ENCODE data around the gene SLC4A8. TPM values are rescaled to one million over a fixed set of nuclear protein-coding genes. Genes with fewer than 3 reads are reported as not detected.

The SLC4A8 gene
- total RNA-seq, 1 donor from 2014 or later: 5.2 TPM

GRCh38 chr12:51484119-51484518 is 59.5 kb downstream of the SLC4A8 start:
- POLR2A ChIA-PET: no interaction called here
- intact Hi-C loops (cut with micrococcal nuclease): no loop called here
- no peaks in the 10 kb centered on the region for H3K27me3 Mint-ChIP-seq
- DNase-seq: no peak
- TF ChIP-seq CTCF (IDR thresholded peaks at IDR 0.05): no peak
- no peaks in the 10 kb centered on the region for H3K36me3 Mint-ChIP-seq (ENCODE audit: low read depth)
- no peak overlapping the region for H3K27ac Mint-ChIP-seq
- CTCF ChIA-PET: no interaction called here
- no peak overlapping the region for H3K4me3 Mint-ChIP-seq
- no peak for ATAC-seq (ENCODE audit: low read depth)
- H3K4me1 Mint-ChIP-seq: peaks cover 23% of the 10 kb centered on the region
- no peaks in the 10 kb centered on the region for H3K9me3 Mint-ChIP-seq

DNA sequence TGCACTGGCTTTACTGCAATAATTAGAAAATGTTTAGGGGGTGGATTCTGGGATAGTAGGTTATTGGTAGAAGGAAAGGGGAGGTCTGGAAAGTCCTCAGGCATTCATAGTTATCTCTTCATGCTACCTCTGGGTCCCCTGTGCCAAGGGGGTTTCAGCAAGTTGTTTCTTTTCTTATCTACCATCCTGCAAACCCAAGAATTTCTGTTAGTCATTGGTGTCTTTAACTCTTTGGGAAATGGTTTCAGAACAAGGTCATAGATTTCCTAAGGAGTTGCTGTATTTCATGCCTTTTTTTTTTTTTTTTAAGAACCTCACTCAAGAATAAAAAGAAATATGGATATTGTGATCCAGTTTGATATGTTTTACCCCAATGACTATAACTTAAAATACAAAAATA is 63.6 kb downstream of the SLC4A8 start:
- ChIA-PET CTCF (no interaction called here), POLR2A (no interaction called here)
- no peak overlapping the region for H3K4me3 Mint-ChIP-seq
- peaks cover 1% of the 10 kb centered on the region for H3K4me1 Mint-ChIP-seq
- no peaks in the 10 kb centered on the region for H3K9me3 Mint-ChIP-seq
- H3K27ac Mint-ChIP-seq: no peak overlapping the region
- no peaks in the 10 kb centered on the region for H3K27me3 Mint-ChIP-seq
- DNase-seq: no peak
- H3K36me3 Mint-ChIP-seq (ENCODE audit: low read depth): no peaks in the 10 kb centered on the region
- no peak for TF ChIP-seq CTCF (IDR thresholded peaks at IDR 0.05)
- intact Hi-C loops (cut with micrococcal nuclease): no loop called here
- ATAC-seq (ENCODE audit: low read depth): no peak

GRCh38 chr12:51493281-51493680 is 68.7 kb downstream of the SLC4A8 start:
- Mint-ChIP-seq H3K27me3 (no peaks in the 10 kb centered on the region), H3K9me3 (no peaks in the 10 kb centered on the region), H3K4me3 (no peak overlapping the region), H3K27ac (no peak overlapping the region), H3K36me3 (ENCODE audit: low read depth) (peaks cover 2% of the 10 kb centered on the region), H3K4me1 (no peaks in the 10 kb centered on the region)
- ATAC-seq (ENCODE audit: low read depth) (no peak), DNase-seq (no peak)
- ChIA-PET CTCF (no interaction called here), POLR2A (no interaction called here)
- no peak for TF ChIP-seq CTCF (IDR thresholded peaks at IDR 0.05)
- intact Hi-C loops (cut with micrococcal nuclease): no loop called here

- peaks cover 4% of the 10 kb centered on the region for H3K4me1 Mint-ChIP-seq
- intact Hi-C loops (cut with micrococcal nuclease): no loop called here
- no peak overlapping the region for H3K4me3 Mint-ChIP-seq
- POLR2A ChIA-PET: no interaction called here
- ATAC-seq (ENCODE audit: low read depth): no peak
- CTCF ChIA-PET: no interaction called here
- no peak for TF ChIP-seq CTCF (IDR thresholded peaks at IDR 0.05)
- H3K36me3 Mint-ChIP-seq (ENCODE audit: low read depth): peaks cover 2% of the 10 kb centered on the region
- H3K27ac Mint-ChIP-seq: no peak overlapping the region
- no peak for DNase-seq
- H3K27me3 Mint-ChIP-seq: no peaks in the 10 kb centered on the region
- H3K9me3 Mint-ChIP-seq: no peaks in the 10 kb centered on the region
Measured at GRCh38 chr12:51496895-51497294, 72.3 kb downstream of the SLC4A8 start.

DNA sequence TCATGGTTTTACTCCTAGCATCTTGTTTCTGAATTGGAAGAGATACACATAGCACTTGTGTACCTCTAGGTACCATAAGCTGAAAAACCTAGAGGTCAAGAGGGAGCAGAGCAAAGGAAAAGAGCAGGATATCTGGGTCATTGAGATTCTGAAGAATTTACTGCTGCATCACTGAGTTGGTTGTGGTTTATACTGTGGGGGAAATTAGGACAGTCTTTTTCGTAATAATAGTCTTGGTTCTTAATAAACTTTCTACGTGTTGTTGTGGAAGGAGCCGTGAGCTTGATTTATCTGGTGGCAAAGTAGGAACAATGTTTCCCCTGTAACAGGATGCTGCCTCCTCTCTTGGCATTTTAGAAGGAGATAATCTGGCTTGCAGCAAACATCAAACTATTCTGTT is 80.2 kb downstream of the SLC4A8 start:
- CTCF ChIA-PET: no interaction called here
- Mint-ChIP-seq H3K9me3 (no peaks in the 10 kb centered on the region), H3K4me1 (peaks cover 12% of the 10 kb centered on the region), H3K27ac (no peak overlapping the region), H3K27me3 (no peaks in the 10 kb centered on the region), H3K36me3 (ENCODE audit: low read depth) (peaks cover 3% of the 10 kb centered on the region), H3K4me3 (no peak overlapping the region)
- POLR2A ChIA-PET: no interaction called here
- no peak for TF ChIP-seq CTCF (IDR thresholded peaks at IDR 0.05)
- intact Hi-C loops (cut with micrococcal nuclease): no loop called here
- ATAC-seq (ENCODE audit: low read depth) (no peak), DNase-seq (no peak)

Measured in activated B cell treated with CpG ODN at 0.5 μM for 24 hours (primary cell).